Astrocyte (in vitro differentiated cells and primary cell): ENCODE results near the gene HNRNPC. TPM values are rescaled to one million over a fixed set of nuclear protein-coding genes. Genes with fewer than 3 reads are reported as not detected.
A peak's percentile ranks its signal among the peaks of the same experiment; 100 is the strongest.
"Not testable (repeated sequence)": the region's sequence is repeated elsewhere in the genome, so short reads cannot be mapped to it uniquely, and the experiment has no call there.

Source experiments
- DNase-seq: peaks from one replicate; pipeline ENCODE4 v3.0.0-alpha.2; 2010; ENCODE audit warnings: low read depth
- FAIRE-seq: peaks from 2 replicates; lab custom pipeline; 2011; peaks lifted over from hg19 to GRCh38; lab: Jason Lieb, UNC
- H2AFZ ChIP-seq: 2 replicates; pipeline ENCODE4 v1.6.0; 2012; ENCODE audit warnings: low read depth, low read length, inconsistent platforms
- H3K27ac ChIP-seq: 2 replicates; pipeline ENCODE4 v1.5.1; 2011; ENCODE audit warnings: low read depth, low read length, inconsistent platforms
- H3K27me3 ChIP-seq: 2 replicates; pipeline ENCODE4 v1.6.0; 2011; ENCODE audit warnings: low read length, inconsistent platforms; ENCODE audit not compliant: insufficient read depth
- H3K36me3 ChIP-seq: 2 replicates; pipeline ENCODE4 v1.5.1; 2011; ENCODE audit warnings: low read length, inconsistent platforms; ENCODE audit not compliant: insufficient read depth
- H3K4me1 ChIP-seq: 2 replicates; pipeline ENCODE4 v1.5.1; 2011; ENCODE audit warnings: low read length, inconsistent platforms; ENCODE audit not compliant: insufficient read depth
- H3K4me2 ChIP-seq: 2 replicates; pipeline ENCODE4 v1.6.0; 2012; ENCODE audit warnings: low read length, inconsistent platforms
- H3K4me3 ChIP-seq: 2 replicates; pipeline ENCODE4 v1.5.1; 2011; ENCODE audit warnings: low read depth, mild to moderate bottlenecking, low read length, inconsistent platforms; ENCODE audit not compliant: insufficient read depth
- H3K79me2 ChIP-seq: 2 replicates; pipeline ENCODE4 v1.6.0; 2012; ENCODE audit warnings: mild to moderate bottlenecking, low read length, inconsistent platforms; ENCODE audit not compliant: insufficient read depth
- H3K9ac ChIP-seq: 2 replicates; pipeline ENCODE4 v1.6.0; 2012; ENCODE audit warnings: mild to moderate bottlenecking, low read length, inconsistent platforms
- H3K9me3 ChIP-seq: 2 replicates; pipeline ENCODE4 v1.5.1; 2012; ENCODE audit warnings: low read depth, mild to moderate bottlenecking, low read length, inconsistent platforms; ENCODE audit not compliant: insufficient read depth
- H4K20me1 ChIP-seq: 2 replicates; pipeline ENCODE4 v1.6.0; 2012; ENCODE audit warnings: low read length, inconsistent platforms; ENCODE audit not compliant: insufficient read depth
- H3K27ac Mint-ChIP-seq: one replicate; pipeline ENCODE4 v1.8.0; 2021; ENCODE audit warnings: mild to moderate bottlenecking, mixed read lengths; ENCODE audit not compliant: unreplicated experiment
- H3K27me3 Mint-ChIP-seq: one replicate; pipeline ENCODE4 v1.8.0; 2021; ENCODE audit warnings: low read depth, mixed read lengths; ENCODE audit not compliant: unreplicated experiment
- H3K36me3 Mint-ChIP-seq: one replicate; pipeline ENCODE4 v1.8.0; 2021; ENCODE audit warnings: low read depth, mixed read lengths; ENCODE audit not compliant: unreplicated experiment
- H3K4me1 Mint-ChIP-seq: one replicate; pipeline ENCODE4 v1.8.0; 2021; ENCODE audit warnings: low read depth, mixed read lengths; ENCODE audit not compliant: unreplicated experiment
- H3K4me3 Mint-ChIP-seq: one replicate; pipeline ENCODE4 v1.8.0; 2021; ENCODE audit warnings: mild to moderate bottlenecking, moderate library complexity, mixed read lengths; ENCODE audit not compliant: unreplicated experiment
- H3K9me3 Mint-ChIP-seq: one replicate; pipeline ENCODE4 v1.8.0; 2021; ENCODE audit warnings: mild to moderate bottlenecking, mixed read lengths; ENCODE audit not compliant: unreplicated experiment
- CTCF ChIP-seq: IDR thresholded peaks from 2 replicates; pipeline ENCODE4 v1.5.1; 2011; ENCODE audit warnings: low read depth, mild to moderate bottlenecking, inconsistent platforms, low read length, moderate library complexity; ENCODE audit not compliant: insufficient read depth
- EZH2 ChIP-seq: IDR thresholded peaks from 2 replicates; pipeline ENCODE4 v1.6.1; 2012; ENCODE audit warnings: mild to moderate bottlenecking, low read length, inconsistent platforms; ENCODE audit not compliant: insufficient read depth
- total RNA-seq: library from RNA; stranded (reverse); gene quantifications from 2 replicates; pipeline ENCODE4 v1.2.1, GENCODE V29; 2021

Gene HNRNPC
- total RNA-seq, 1 donor from 2014 or later: 525 TPM

GRCh38 chr14:21300892-21301291 is 31.6 kb upstream of the HNRNPC start:
- no peaks in the 10 kb centered on the region for H3K9me3 ChIP-seq
- no peaks in the 10 kb centered on the region for H3K36me3 ChIP-seq
- Mint-ChIP-seq H3K27ac (no peak overlapping the region), H3K9me3 (peaks cover 2% of the 10 kb centered on the region), H3K4me3 (no peak overlapping the region), H3K36me3 (peaks cover 1% of the 10 kb centered on the region), H3K27me3 (peaks cover 18% of the 10 kb centered on the region), H3K4me1 (peaks cover 1% of the 10 kb centered on the region)
- H3K27ac ChIP-seq: no peak overlapping the region
- TF ChIP-seq EZH2: peak; percentile 59
- TF ChIP-seq CTCF: no peak
- H3K27me3 ChIP-seq: peaks cover 17% of the 10 kb centered on the region
- FAIRE-seq: no peak
- no peaks in the 10 kb centered on the region for H3K4me1 ChIP-seq
- no peaks in the 10 kb centered on the region for H3K79me2 ChIP-seq
- H3K4me2 ChIP-seq: peak overlapping the region; percentile 76
- H3K9ac ChIP-seq: no peak overlapping the region
- H3K4me3 ChIP-seq: peak overlapping the region; percentile 29
- H2AFZ ChIP-seq: peak overlapping the region; percentile 62
- no peak for DNase-seq
- no peaks in the 10 kb centered on the region for H4K20me1 ChIP-seq

DNA sequence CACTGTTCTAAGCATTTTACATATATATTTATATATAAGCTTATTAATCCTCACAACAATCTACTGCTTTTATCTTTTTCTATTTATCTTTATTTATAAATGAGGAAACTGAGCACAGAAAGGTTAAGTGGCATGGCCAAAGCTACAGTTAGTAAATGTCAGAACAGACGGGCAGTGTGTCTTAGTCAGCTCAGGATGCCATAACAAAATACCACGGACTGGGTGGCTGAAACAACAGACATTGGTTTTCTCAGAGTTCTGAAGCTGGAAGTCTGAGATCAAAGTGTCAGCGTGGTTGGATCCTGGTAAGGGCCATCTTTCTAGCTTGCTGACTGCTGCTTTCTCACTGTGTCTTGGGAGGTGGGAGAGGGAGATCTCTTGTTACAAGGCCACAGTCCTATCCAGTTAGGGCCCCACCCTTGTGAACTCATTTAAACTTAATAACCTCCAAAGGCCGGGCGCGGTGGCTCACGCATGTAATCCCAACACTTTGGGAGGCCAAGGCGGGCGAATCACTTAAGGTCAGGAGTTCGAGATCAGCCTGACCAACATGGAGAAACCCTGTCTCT is 30.4 kb upstream of the HNRNPC start:
- no peak overlapping the region for H3K27ac Mint-ChIP-seq
- no peak overlapping the region for H3K4me3 Mint-ChIP-seq
- Histone ChIP-seq H3K9ac (no peak overlapping the region), H3K79me2 (no peaks in the 10 kb centered on the region), H3K4me2 (no peak overlapping the region), H2AFZ (no peak overlapping the region), H3K4me1 (no peaks in the 10 kb centered on the region), H3K27ac (no peak overlapping the region), H3K9me3 (no peaks in the 10 kb centered on the region), H3K36me3 (no peaks in the 10 kb centered on the region), H4K20me1 (no peaks in the 10 kb centered on the region), H3K4me3 (no peak overlapping the region), H3K27me3 (peaks cover 17% of the 10 kb centered on the region)
- DNase-seq (no peak), FAIRE-seq (no peak)
- peaks cover 1% of the 10 kb centered on the region for H3K4me1 Mint-ChIP-seq
- peaks cover 12% of the 10 kb centered on the region for H3K27me3 Mint-ChIP-seq
- TF ChIP-seq CTCF (no peak), EZH2 (no peak)
- H3K36me3 Mint-ChIP-seq: peaks cover 1% of the 10 kb centered on the region
- H3K9me3 Mint-ChIP-seq: peaks cover 2% of the 10 kb centered on the region

GRCh38 chr14:21298358-21298757 is 29.1 kb upstream of the HNRNPC start:
- H3K36me3 Mint-ChIP-seq: peaks cover 1% of the 10 kb centered on the region
- Histone ChIP-seq H3K27ac (no peak overlapping the region), H3K4me3 (no peak overlapping the region), H3K36me3 (no peaks in the 10 kb centered on the region), H3K4me1 (no peaks in the 10 kb centered on the region), H3K79me2 (no peaks in the 10 kb centered on the region), H3K4me2 (no peak overlapping the region), H4K20me1 (no peaks in the 10 kb centered on the region), H3K9ac (no peak overlapping the region), H2AFZ (no peak overlapping the region), H3K27me3 (peaks cover 15% of the 10 kb centered on the region), H3K9me3 (no peaks in the 10 kb centered on the region)
- DNase-seq (no peak), FAIRE-seq (no peak)
- TF ChIP-seq EZH2 (no peak), CTCF (no peak)
- H3K4me1 Mint-ChIP-seq: peaks cover 1% of the 10 kb centered on the region
- H3K27ac Mint-ChIP-seq: no peak overlapping the region
- peaks cover 2% of the 10 kb centered on the region for H3K9me3 Mint-ChIP-seq
- peaks cover 11% of the 10 kb centered on the region for H3K27me3 Mint-ChIP-seq
- no peak overlapping the region for H3K4me3 Mint-ChIP-seq

DNA sequence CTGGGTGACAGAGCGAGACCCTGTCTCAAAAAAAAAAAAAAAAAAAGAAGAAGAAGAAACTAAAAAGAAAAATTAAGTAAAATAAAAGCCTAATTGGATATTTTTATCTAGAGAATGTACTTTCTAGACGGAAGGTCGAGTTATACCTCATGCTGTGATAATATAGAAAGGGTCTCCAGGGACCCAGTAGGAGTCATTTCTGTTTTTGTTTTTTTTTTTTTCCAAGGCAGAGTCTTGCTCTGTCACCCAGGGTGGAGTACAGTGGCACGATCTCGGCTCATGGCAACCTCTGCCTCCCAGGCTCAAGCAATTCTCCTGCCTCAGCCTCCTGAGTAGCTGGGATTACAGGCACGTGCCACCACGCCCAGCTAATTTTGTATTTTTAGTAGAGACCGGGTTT is 24.8 kb upstream of the HNRNPC start:
- H3K27ac ChIP-seq, H4K20me1 ChIP-seq, H3K27me3 ChIP-seq, H3K36me3 Mint-ChIP-seq, H3K9me3 Mint-ChIP-seq, H3K27me3 Mint-ChIP-seq, H3K27ac Mint-ChIP-seq, H3K4me2 ChIP-seq, H3K9ac ChIP-seq, H3K4me1 Mint-ChIP-seq, H3K4me1 ChIP-seq, H3K4me3 Mint-ChIP-seq, H3K9me3 ChIP-seq, H3K79me2 ChIP-seq, DNase-seq, FAIRE-seq, H3K4me3 ChIP-seq, H3K36me3 ChIP-seq, H2AFZ ChIP-seq: not testable (repeated sequence)
